ENCODE measurements around the gene GMCL1.
"Not testable (repeated sequence)": the region's sequence is repeated elsewhere in the genome, so short reads cannot be mapped to it uniquely, and the experiment has no call there.

GMCL1 gene

GRCh38 chr2:69848186-69848790 lies 18.8 kb downstream of the GMCL1 start:
- DNase-seq = no peak

GRCh38 chr2:69858261-69858660 lies 28.8 kb downstream of the GMCL1 start:
- no peak for DNase-seq

- no peak for DNase-seq
Measured at GRCh38 chr2:69863298-69863697, 33.8 kb downstream of the GMCL1 start.

GRCh38 chr2:69888451-69888850 lies 59.0 kb downstream of the GMCL1 start:
- no peak for DNase-seq

DNA sequence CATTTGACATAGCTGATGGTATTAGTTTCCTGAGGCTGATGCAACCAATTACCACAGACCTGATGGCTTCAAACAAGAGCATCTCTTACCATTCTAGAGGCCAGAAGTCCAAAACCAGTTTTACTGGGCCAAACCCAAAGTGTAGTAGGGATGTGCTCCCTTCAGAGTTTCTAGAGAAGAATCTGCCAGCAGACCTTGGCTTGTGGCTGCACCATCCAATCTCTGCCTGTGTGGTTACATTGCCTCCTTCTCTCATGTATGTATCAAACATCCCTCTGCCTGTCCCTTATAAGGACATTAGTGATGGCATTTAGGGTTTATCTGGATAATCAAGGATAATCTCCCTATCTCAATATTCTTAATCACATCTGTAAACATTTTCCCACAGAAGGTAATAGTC lies 59.8 kb downstream of the GMCL1 start:
- DNase-seq = no peak

DNA sequence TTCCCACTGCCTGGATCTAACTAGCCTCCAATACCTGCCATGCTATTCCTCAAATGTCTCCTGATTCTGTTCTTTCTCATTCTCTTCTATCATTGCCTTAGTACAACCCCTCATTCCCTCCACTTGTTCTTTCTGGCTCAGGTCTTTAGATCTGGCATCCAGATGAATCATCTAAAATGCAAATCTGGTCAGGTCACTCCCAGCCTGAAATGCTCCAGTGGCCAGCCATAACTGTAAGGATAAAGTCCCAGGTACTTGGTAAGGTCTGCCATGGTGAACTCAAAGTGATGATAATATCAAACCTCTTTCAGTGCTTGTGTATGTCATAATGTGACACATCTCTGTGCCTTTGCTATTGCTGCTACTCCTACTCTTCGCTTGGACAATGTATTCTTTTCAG lies 61.4 kb downstream of the GMCL1 start:
- DNase-seq = no peak

- not testable (repeated sequence) for DNase-seq
Measured at GRCh38 chr2:69892838-69893424, 63.5 kb downstream of the GMCL1 start.

DNA sequence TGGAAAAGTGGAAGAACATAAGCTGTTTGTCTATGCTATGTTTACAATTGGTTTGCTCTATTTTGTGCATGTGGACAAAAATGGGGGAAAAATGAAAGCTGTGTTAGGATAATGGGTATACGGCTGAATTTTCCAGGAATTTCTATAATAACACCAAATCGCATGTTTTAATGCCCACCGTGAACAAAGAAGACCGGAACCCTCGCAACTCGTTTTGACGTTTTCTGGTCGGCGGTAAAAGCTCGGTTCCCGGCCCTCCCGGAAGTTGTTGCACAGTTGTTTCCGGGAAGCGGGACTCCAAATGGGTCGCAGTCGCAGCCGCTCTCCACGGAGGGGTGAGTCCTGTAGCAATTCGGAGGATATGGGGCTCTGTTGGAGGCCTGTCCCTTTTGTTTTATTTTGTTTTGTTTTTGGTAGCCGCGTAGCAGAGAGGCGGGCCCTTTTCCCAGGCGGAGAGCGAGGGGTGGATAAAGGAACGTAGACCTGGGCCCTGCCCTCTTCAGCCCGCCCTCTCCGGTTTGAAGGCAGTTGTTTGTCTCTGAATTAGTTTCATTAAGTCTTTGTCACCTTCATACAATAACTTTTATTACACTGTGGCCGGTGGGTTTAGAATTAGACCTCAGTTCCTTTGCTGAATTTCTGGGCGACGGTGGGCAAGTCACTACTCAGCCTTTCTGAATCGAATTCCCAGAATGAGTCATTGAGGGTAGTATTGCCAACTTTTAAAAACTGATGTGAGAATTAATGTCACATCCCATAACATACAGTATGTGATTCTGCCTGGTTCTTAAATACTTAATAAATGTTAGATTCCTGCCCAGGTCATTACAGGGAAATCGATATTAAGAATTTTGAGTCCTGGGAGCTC lies 64.5 kb downstream of the GMCL1 start, which contains the start of gene SNRNP27:
TSS of gene SNRNP27 (plus strand) at position 273 of the 868 bp plus-strand sequence. CDS start at position 302, 29 bp downstream.
- DNase-seq = peak; percentile 63

- not testable (repeated sequence) for DNase-seq
Measured at GRCh38 chr2:69894737-69895136, 65.3 kb downstream of the GMCL1 start.

GRCh38 chr2:69902213-69902922 lies 72.9 kb downstream of the GMCL1 start:
- DNase-seq = no peak

DNA sequence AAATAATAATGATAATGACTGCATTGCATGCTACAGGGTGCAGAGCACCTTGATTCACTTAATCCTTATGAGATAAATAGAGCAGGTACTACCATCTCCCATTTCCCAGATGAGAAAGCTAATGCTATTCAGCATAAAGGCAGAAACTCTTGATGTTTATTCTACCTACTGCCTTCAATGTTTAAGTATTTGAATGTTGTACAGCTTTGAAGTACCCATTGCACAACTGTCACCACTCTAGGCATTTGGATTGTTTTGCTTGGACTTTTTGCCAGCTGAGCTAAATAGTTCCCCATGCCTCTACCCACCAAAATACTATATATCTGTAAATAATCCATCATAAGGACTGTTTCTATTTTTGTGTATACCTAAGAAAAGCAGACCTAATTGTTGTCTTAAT lies 77.8 kb downstream of the GMCL1 start:
- DNase-seq = no peak

DNA sequence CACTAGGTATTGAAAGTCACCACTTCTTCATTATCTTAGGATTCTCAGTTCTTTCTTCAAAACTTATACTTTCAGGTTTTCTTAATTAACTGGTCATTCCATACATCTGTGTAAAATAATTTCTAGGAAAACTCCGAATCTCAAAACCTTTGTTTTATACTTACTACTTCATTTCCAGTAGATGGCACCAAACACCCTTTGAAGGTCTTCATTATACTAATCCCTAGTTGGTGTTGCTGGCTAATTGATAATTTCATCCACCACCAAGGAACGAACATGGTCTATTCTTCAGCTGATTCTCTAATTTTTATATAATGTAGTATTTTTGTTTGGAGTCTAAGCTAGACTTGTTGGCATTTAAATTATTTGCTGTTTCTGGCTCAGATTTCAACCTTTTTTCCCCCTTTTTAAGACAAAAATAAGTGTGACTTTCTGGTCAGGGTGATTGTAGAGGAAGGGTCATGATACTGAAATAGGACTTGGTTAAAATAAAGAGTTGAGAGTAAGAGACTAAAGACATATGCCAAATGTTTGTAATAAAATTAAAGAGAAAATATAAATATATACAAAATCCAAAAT lies 82.6 kb downstream of the GMCL1 start:
- no peak for DNase-seq

DNA sequence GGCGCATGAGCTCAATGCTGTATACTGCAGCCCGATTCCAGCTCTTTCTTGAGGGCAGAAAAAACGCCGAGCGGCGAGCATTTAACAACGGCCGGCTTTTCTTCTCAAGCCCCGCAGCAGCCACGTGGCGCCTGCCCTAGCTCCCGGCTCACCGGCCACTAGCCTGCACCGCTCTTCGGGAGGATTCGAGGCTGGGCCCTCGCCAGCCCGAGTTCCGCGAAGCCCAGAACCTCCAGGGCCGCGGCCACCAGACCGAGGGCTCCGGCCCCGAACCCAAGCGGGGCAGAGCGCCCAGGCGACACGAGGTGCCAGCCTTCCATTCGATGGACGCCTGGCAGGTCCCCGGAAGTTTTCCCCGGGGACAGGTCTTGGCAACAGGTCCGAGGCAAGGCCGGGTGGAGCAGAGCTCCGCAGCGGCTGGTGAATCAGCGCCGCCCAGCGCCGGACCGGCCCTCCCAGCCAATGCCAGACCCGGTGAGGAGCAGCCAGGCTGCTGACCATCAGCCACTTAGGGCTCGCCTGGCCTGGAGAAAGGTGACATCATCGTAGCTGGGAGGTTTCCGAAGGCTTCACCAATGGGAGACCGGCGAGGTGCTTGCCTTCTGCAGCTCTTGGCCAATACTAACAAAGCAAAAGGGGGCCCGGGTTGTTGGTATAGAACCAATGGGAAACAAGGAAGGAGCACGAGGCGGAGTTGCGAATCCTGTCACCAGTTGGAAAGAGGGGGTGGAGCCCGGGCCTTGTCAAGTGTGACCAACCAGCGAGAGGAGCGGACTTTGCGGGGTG lies 84.9 kb downstream of the GMCL1 start:
- peak; percentile 99 for DNase-seq

- no peak for DNase-seq
Measured at GRCh38 chr2:69914950-69915945, 85.8 kb downstream of the GMCL1 start, which contains the start of gene MXD1. TSS of gene MXD1 (plus strand) at chr2:69915109. CDS start at chr2:69915331, 222 bp downstream.

DNA sequence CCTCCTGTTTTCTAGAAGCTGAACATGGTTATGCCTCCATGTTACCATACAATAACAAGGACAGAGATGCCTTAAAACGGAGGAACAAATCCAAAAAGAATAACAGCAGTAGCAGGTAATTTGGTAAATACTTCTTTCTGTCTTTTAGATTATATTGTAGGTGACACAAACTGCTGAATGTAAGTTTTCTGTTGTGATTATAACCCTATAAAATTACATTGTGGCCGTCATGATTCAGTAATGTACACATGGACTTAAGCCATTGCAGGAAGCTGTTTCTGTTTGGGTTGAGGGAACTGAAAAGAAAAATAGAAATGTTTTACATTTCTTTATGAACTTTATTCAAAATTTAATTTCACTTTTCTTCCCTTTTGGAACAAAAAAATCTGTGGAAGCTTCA lies 86.6 kb downstream of the GMCL1 start:
- no peak for DNase-seq

DNA sequence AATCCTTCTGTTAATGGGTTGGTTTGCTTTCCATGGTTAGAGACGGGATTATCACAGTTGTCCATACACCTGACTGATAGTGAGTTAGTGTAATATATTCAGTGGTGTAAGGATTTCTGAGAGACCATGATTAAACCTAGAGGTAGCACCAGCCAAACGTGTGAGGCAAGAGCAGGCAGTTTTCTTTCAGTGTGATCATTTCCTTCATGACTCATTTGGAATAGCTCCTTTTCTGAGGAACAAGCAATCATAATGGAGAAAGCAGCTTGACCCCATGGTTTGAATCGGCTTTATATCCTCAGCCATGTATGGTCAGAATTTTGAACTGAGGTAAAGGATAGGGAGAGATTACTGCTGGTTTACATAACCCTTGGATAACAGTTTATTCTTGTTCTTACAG lies 88.4 kb downstream of the GMCL1 start:
- DNase-seq = no peak

GRCh38 chr2:69918401-69918800 lies 88.9 kb downstream of the GMCL1 start:
- DNase-seq = no peak

- no peak for DNase-seq
Measured at GRCh38 chr2:69923116-69923515, 93.7 kb downstream of the GMCL1 start.

DNA sequence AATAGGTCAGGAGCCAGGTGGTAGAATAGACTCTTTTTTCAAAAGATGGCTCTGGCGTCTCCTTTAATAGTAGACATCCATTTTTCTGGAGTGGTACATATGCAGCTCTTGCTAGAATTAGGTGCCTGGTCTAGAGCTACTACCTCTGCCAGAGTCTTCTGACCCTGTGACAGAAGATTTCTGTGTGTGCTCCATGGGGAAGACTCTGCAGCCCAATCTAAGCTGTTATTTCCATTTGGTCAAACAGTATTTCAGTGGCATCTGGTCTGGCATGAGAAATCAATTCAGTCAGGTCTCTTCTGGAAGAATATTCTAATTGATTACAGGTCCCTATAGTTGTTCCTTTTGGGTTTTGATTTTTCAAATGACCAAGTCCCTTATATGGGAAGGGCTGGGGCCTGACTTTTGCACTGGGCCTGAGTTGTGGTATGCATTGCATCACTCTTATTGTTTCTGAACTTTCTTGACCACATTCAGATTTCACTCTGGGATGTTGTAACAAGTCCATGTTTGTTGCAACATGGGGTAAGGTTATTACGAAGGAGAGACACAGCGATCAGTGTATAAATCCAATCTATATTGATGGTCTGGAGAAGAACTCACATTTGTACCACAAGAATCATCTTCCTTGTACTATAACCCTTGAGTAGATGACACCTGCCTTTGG lies 97.5 kb downstream of the GMCL1 start:
- DNase-seq = no peak
